Subcutaneous abdominal adipose tissue (tissue), 5 donors: ENCODE data around the gene LRBA.

Experiments used
- H3K27ac ChIP-seq: one replicate; pipeline ENCODE4 v1.7.0; 2013; ENCODE audit warnings: low read depth, mild to moderate bottlenecking, inconsistent platforms, low read length, moderate library complexity
- H3K27me3 ChIP-seq, 5 donors: one replicate each; pipeline ENCODE4 v1.7.0; 2013; ENCODE audit warnings: low read length in 5 of 5, inconsistent platforms in 1 of 5; ENCODE audit not compliant: control insufficient read depth in 5 of 5, insufficient read depth in 4 of 5
- H3K36me3 ChIP-seq, 5 donors: one replicate each; pipeline ENCODE4 v1.7.0; 2013; ENCODE audit warnings: low read length in 5 of 5; ENCODE audit not compliant: control insufficient read depth in 5 of 5, insufficient read depth in 5 of 5
- H3K4me1 ChIP-seq, 5 donors: one replicate each; pipeline ENCODE4 v1.7.0; 2013; ENCODE audit warnings: low read length in 5 of 5, mild to moderate bottlenecking in 3 of 5, moderate library complexity in 1 of 5; ENCODE audit not compliant: control insufficient read depth in 5 of 5, insufficient read depth in 5 of 5
- H3K4me3 ChIP-seq, 5 donors: one replicate each; pipeline ENCODE4 v1.7.0; 2013; ENCODE audit warnings: low read length in 5 of 5, low read depth in 1 of 5
- H3K9ac ChIP-seq, 5 donors: one replicate each; pipeline ENCODE4 v1.7.0; 2013; ENCODE audit warnings: low read length in 5 of 5, mild to moderate bottlenecking in 4 of 5, moderate library complexity in 3 of 5
- H3K9me3 ChIP-seq, 5 donors: one replicate each; pipeline ENCODE4 v1.7.0; 2013; ENCODE audit warnings: low read length in 5 of 5; ENCODE audit not compliant: control insufficient read depth in 5 of 5
- donor health status: healthy.
- donor health status: healthy.
- donor health status: healthy.
- donor health status: healthy.
- donor health status: healthy.

Gene LRBA

GRCh38 chr4:150216726-150217125, 798.4 kb downstream of the LRBA start:
- Histone ChIP-seq H3K27ac (no peak overlapping the region), H3K36me3 (no peaks in the 10 kb centered on the region), H3K9ac (no peak overlapping the region), H3K4me1 (peaks cover 0 to 11% (median 0%) of the 10 kb centered on the region in 5 donors), H3K9me3 (no peaks in the 10 kb centered on the region), H3K27me3 (no peaks in the 10 kb centered on the region), H3K4me3 (no peak overlapping the region)

GRCh38 chr4:150215601-150216000, 799.5 kb downstream of the LRBA start:
- Histone ChIP-seq H3K27me3 (no peaks in the 10 kb centered on the region), H3K4me3 (no peak overlapping the region), H3K27ac (no peak overlapping the region), H3K4me1 (peaks cover 0 to 11% (median 0%) of the 10 kb centered on the region in 5 donors), H3K9ac (no peak overlapping the region), H3K36me3 (no peaks in the 10 kb centered on the region), H3K9me3 (no peaks in the 10 kb centered on the region)
